ENCODE data around the gene FARS2.

Gene FARS2

DNA sequence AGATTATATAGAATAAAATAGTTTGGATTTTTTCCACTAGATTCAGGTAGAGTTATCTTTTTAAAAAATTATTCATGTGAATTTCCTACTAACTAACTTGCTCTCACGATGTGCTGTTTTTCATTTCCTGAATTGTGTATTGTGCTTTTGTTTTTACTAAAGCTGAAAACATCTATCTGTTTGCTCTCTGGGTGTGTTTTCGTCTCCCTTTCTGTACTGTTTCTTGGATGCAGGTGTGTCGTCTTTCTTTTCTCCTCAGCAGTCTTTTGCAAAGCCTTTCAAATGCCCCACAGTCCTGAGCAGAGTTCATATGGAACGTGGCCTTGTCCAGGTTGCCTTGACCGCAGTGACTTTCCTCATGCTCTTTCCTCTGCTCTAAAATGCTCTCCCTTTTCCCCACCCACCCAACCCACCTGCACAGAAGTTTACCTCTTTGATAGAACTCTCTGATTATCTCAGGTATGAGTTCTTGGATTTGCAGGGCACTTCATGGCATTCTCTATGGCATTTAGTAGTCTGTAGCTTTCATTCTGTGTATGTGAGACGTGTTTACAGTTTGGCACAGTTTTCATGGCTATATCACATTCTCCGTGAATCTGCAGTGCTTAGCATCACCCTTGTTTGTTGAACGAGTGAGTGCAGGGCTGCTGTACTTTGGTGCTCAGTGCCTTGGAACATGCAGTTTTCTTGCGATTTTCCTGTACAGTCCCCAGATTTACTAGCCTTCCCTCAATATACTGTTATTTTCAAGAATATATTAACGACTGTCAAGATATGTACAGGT is 77.1 kb downstream of the FARS2 start:
- Histone ChIP-seq H3K27me3 (ENCODE audit: low read depth, low read length) (no peaks in the 10 kb centered on the region), H3K27ac (ENCODE audit: low read length) (peak overlapping the region; percentile 77), H4K20me1 (ENCODE audit: insufficient read depth, low read length) (no peaks in the 10 kb centered on the region), H3K79me2 (ENCODE audit: low read length) (peaks cover 54% of the 10 kb centered on the region), H3K9me3 (ENCODE audit: insufficient read depth, low read length) (no peaks in the 10 kb centered on the region), H3K9ac (ENCODE audit: low read length) (peak overlapping the region; percentile 65), H3K4me2 (ENCODE audit: low read length) (peak overlapping the region; percentile 88), H3K4me1 (ENCODE audit: low read length) (peaks cover 75% of the 10 kb centered on the region), H2AFZ (ENCODE audit: low read depth, low read length) (no peak overlapping the region; the same call in 1 of the 2 replicates), H3K4me3 (ENCODE audit: low read length) (peak overlapping the region; percentile 65), H3K36me3 (replicated peaks; ENCODE audit: low read depth, low read length) (no peaks in the 10 kb centered on the region)
- TF ChIP-seq, protein P1, sequence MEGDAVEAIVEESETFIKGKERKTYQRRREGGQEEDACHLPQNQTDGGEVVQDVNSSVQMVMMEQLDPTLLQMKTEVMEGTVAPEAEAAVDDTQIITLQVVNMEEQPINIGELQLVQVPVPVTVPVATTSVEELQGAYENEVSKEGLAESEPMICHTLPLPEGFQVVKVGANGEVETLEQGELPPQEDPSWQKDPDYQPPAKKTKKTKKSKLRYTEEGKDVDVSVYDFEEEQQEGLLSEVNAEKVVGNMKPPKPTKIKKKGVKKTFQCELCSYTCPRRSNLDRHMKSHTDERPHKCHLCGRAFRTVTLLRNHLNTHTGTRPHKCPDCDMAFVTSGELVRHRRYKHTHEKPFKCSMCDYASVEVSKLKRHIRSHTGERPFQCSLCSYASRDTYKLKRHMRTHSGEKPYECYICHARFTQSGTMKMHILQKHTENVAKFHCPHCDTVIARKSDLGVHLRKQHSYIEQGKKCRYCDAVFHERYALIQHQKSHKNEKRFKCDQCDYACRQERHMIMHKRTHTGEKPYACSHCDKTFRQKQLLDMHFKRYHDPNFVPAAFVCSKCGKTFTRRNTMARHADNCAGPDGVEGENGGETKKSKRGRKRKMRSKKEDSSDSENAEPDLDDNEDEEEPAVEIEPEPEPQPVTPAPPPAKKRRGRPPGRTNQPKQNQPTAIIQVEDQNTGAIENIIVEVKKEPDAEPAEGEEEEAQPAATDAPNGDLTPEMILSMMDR (IDR thresholded peaks at IDR 0.05; ENCODE audit: low read depth, low read length): no peak

DNA sequence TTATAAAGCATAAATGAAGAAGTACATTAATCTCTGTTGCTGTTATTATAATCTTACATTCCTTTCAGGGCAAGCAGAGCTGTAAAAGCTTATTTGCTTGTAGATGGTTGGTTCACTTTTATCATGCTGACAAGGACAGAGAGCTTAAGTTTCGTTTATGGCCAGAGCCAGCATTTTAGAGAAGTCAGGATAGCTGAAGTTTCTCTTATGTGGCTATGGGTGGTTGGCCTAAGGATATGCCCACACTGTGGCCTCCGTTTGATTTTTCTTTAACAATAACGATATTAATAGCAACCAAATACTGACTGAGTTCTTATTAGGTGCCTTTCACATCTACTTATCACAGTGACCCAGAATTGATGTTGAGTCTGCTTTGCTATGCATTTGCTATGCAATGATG is 78.5 kb downstream of the FARS2 start:
- H2AFZ ChIP-seq (ENCODE audit: low read depth, low read length): no peak overlapping the region
- H3K79me2 ChIP-seq (ENCODE audit: low read length): peaks cover 42% of the 10 kb centered on the region
- no peaks in the 10 kb centered on the region for H3K9me3 ChIP-seq (ENCODE audit: insufficient read depth, low read length)
- H3K4me3 ChIP-seq (ENCODE audit: low read length): no peak overlapping the region
- TF ChIP-seq, protein P1 (IDR thresholded peaks at IDR 0.05; ENCODE audit: low read depth, low read length): no peak
- TF ChIP-seq EZH2phosphoT487 (IDR thresholded peaks at IDR 0.05; ENCODE audit: low read depth): no peak
- H3K4me1 ChIP-seq (ENCODE audit: low read length): peaks cover 61% of the 10 kb centered on the region
- no peaks in the 10 kb centered on the region for H3K27me3 ChIP-seq (ENCODE audit: low read depth, low read length)
- no peaks in the 10 kb centered on the region for H4K20me1 ChIP-seq (ENCODE audit: insufficient read depth, low read length)
- no peaks in the 10 kb centered on the region for H3K36me3 ChIP-seq (replicated peaks; ENCODE audit: low read depth, low read length)
- H3K4me2 ChIP-seq (ENCODE audit: low read length): peak overlapping the region; percentile 88
- 0 out of 2 replicates have a peak overlapping the region, but pooled peaks have one; percentile 13 for H3K9ac ChIP-seq (ENCODE audit: low read length)
- peak overlapping the region; percentile 77 for H3K27ac ChIP-seq (ENCODE audit: low read length)

DNA sequence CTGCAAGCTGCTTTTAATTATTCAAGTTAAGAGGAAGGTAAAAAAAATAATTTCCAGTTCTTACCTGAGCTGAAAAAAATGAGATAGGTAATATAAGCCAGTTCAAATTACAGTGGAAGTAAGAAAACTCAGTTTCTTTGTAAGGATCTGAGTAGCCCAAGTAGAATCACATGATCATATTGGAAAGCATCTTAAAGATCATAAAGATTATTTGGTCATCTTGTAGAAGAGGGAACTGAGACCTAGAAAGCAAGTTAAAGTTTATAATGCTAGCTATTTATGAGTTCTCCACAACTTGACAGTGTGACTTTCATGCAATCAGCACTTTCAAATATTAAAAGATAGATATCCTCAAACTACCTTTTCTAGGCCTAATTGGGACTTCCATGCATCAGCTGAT is 80.5 kb downstream of the FARS2 start:
- no peaks in the 10 kb centered on the region for H3K27me3 ChIP-seq (ENCODE audit: low read depth, low read length)
- TF ChIP-seq, protein P1 (IDR thresholded peaks at IDR 0.05; ENCODE audit: low read depth, low read length): no peak
- no peak for TF ChIP-seq EZH2phosphoT487 (IDR thresholded peaks at IDR 0.05; ENCODE audit: low read depth)
- no peaks in the 10 kb centered on the region for H3K9me3 ChIP-seq (ENCODE audit: insufficient read depth, low read length)
- H3K4me1 ChIP-seq (ENCODE audit: low read length): peaks cover 43% of the 10 kb centered on the region
- no peak overlapping the region for H3K27ac ChIP-seq (ENCODE audit: low read length)
- peaks cover 37% of the 10 kb centered on the region for H3K79me2 ChIP-seq (ENCODE audit: low read length)
- H3K4me2 ChIP-seq (ENCODE audit: low read length): no peak overlapping the region
- H2AFZ ChIP-seq (ENCODE audit: low read depth, low read length): no peak overlapping the region
- no peaks in the 10 kb centered on the region for H4K20me1 ChIP-seq (ENCODE audit: insufficient read depth, low read length)
- no peaks in the 10 kb centered on the region for H3K36me3 ChIP-seq (replicated peaks; ENCODE audit: low read depth, low read length)
- H3K9ac ChIP-seq (ENCODE audit: low read length): no peak overlapping the region
- H3K4me3 ChIP-seq (ENCODE audit: low read length): no peak overlapping the region

DNA sequence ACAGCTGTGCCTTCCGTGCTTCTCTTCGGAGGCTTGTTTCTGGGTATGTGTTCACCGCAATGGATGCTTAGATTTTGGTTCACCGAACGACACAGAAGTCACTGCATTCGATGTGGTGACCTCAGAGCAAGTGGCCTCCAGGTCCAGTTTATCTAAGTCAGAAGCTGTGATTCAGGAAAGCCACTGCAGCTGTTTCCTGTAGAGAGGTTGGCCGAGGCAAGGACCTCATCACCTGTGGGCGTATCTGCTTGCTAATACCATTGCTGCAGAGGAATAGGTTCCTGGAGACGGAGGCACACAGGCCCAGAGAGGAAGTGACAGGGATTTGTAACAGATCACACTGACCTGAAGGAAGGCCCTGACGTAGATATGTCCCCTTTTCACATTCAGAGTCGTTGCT is 82.7 kb downstream of the FARS2 start:
- TF ChIP-seq EZH2phosphoT487 (IDR thresholded peaks at IDR 0.05; ENCODE audit: low read depth): no peak
- TF ChIP-seq, protein P1 (IDR thresholded peaks at IDR 0.05; ENCODE audit: low read depth, low read length): no peak
- Histone ChIP-seq H3K27ac (ENCODE audit: low read length) (no peak overlapping the region), H4K20me1 (ENCODE audit: insufficient read depth, low read length) (no peaks in the 10 kb centered on the region), H3K79me2 (ENCODE audit: low read length) (peaks cover 17% of the 10 kb centered on the region), H3K4me3 (ENCODE audit: low read length) (no peak overlapping the region), H3K4me1 (ENCODE audit: low read length) (peaks cover 24% of the 10 kb centered on the region), H2AFZ (ENCODE audit: low read depth, low read length) (no peak overlapping the region), H3K36me3 (replicated peaks; ENCODE audit: low read depth, low read length) (no peaks in the 10 kb centered on the region), H3K27me3 (ENCODE audit: low read depth, low read length) (no peaks in the 10 kb centered on the region), H3K9me3 (ENCODE audit: insufficient read depth, low read length) (no peaks in the 10 kb centered on the region), H3K9ac (ENCODE audit: low read length) (no peak overlapping the region), H3K4me2 (ENCODE audit: low read length) (no peak overlapping the region)

Data from OCI-LY3 (cell line).